ENCODE data around the gene PRKCD.

The PRKCD gene

DNA sequence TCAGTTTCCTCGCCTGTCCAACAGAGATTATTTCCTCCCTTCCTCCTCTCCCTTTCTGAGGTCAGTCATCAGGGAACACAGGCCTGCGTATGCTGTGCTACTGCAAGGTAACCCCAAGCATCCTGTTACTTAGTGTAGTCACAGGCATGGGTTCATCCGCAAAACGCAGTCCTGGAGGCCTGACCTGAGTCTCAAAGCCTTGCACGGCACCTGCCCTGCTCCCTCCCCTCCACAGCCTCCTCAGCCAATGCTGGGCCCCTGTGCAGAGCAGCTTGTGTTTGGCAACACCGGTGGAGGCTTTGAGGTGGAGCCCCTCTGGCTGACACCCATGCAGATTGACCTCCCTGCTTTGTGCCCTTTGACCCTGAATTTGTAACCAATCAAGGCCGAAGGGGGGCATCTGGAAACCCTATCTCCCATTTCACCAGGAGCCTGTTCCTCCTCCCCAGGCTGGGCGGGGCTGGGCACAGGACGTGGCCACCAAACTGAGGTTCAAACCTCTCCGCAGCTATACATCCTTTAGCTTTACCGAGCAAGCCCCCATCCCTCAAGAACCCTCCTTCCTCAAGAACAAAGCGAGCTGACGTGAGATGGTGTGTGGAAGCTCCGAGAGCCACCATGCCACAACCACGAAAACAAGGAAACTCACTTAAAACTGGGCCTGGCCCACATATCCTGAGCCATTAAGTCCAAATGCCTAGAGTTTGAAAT lies 73.3 kb downstream of the PRKCD start:
- no peak for DNase-seq
- Mint-ChIP-seq H3K4me1 (peaks cover 5 to 6% of the 10 kb centered on the region in 2 donors), H3K36me3 (peaks cover 47 to 67% of the 10 kb centered on the region in 2 donors), H3K4me3 (no peak overlapping the region), H3K27me3 (no peaks in the 10 kb centered on the region), H3K9me3 (no peaks in the 10 kb centered on the region), H3K27ac (no peak overlapping the region)
- no peak for ATAC-seq (replicated peaks)

DNA sequence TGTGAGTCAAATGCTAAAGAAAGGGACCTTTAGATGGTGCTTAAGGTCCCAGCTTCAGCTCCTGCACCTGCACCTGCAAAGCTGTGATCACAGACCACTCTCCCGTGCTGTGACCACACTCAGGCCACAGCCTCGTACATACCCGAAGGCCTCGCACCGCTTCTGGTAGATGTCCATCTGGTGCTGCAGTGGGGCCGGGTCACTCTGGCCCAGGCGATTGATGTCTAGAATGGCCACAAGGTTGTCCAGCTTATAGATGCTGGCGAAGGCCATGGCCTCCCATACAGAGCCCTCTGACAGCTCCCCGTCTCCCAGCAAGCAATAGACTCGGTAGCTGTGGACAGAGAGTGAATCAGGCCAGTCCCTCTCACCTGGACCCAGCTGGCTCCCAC lies 73.8 kb downstream of the PRKCD start:
- DNase-seq (no peak), ATAC-seq (replicated peaks) (no peak)
- peaks cover 47 to 67% of the 10 kb centered on the region in 2 donors for H3K36me3 Mint-ChIP-seq
- H3K27me3 Mint-ChIP-seq: no peaks in the 10 kb centered on the region
- peaks cover 5 to 6% of the 10 kb centered on the region in 2 donors for H3K4me1 Mint-ChIP-seq
- no peak overlapping the region for H3K4me3 Mint-ChIP-seq
- H3K9me3 Mint-ChIP-seq: no peaks in the 10 kb centered on the region
- no peak overlapping the region for H3K27ac Mint-ChIP-seq

DNA sequence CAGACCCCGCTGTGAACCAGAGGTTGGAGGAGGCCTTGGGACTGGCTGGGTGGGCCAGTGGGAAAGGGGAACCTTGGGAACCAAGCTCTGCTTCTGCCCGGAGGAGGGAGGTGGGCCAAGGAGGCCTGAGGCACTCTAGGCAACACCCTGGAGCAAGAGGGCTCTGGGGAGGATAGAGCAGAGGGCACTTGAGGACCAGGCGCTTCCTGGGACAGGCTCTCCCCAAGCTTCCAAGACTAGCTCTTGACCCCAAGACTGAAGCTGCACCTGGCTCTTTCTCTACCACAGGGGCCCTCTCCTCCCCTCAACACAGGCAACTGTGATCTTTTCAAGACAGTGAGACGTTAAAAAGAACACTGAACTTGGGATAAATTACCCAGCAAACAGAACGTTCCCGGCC lies 74.5 kb downstream of the PRKCD start:
- Mint-ChIP-seq H3K36me3 (peaks cover 49 to 64% of the 10 kb centered on the region in 2 donors), H3K9me3 (no peaks in the 10 kb centered on the region), H3K4me1 (peaks cover 5 to 6% of the 10 kb centered on the region in 2 donors), H3K4me3 (no peak overlapping the region), H3K27me3 (no peaks in the 10 kb centered on the region), H3K27ac (peak overlapping the region; percentile 44)
- ATAC-seq (replicated peaks) (no peak), DNase-seq (no peak)

DNA sequence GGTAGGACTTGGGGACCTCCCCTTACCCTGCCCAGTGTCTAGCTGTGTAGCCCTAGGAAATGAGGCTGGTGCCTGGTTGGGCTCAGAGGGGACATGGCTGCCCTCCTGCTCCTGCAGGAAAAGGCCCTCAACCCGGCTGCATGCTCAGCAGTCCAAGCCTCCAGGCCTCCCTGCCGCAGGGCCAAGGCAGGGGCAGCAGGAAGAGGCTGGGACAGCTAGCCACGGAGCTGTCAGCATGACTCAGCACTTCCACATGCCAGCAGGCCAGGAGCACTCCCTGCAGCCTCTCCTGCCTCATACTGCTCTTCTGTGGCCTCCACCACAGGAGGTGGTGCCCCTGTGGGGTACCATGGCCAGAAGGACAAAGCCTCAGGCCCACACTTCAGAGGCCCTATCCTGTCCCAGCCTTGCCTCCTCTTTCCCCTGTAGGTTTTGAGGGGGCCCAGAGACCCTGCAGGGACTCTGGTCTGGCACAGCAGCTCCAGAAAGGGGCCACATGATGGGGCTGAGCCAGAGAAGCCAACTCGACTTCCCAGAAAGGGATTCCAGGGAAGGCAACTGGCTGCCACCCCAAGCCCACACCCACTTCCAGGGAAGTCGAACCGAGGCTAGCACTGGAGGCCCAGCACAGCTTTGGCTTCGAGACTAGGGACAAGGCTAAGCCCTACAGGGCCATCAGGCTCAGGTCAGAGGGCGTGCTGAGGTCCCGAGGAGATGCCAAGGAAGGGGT lies 75.3 kb downstream of the PRKCD start:
- Mint-ChIP-seq H3K4me3 (no peak overlapping the region), H3K9me3 (no peaks in the 10 kb centered on the region), H3K27me3 (no peaks in the 10 kb centered on the region), H3K4me1 (peaks cover 5 to 6% of the 10 kb centered on the region in 2 donors), H3K36me3 (peaks cover 52 to 62% of the 10 kb centered on the region in 2 donors), H3K27ac (peak overlapping the region; percentile 65)
- ATAC-seq (replicated peaks) (no peak), DNase-seq (no peak)

DNA sequence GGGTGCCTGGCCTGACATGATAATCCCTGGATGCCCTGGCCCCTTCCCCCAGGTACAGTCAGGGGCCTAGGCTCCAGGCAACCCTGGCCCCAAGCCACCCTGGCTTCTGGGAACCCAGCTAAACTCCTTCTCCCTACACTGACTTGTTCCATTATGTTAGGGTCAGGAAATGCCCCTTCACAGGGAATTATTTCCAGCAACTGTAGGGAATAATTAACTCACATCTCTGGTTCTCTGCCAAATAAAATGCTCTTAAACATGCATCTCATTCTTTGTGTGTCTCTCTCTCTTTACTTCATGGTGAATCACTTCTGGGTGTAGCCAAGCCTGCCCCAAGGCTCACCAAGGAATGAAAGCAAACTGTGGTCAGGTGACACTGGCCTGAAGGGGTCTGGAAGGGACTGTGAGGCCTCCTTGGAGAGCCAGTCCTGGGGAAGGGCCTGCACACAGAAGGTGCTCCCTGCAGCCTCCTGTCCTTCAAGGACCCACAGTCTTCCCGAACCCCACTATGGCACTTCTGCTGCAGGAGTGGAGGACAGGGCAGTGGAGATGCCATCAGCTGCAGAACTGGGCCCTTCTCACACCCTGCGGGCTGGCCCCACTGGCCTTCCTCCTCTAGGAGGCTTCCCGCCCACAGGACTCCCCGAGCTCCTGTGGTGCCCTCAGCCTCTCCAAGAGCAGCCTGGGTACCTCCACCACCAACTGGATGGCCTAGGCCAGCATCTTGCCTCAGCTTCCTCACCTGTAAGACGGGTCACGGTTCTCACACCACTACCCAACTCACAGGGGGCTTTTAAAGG lies 77.2 kb downstream of the PRKCD start:
- peaks cover 45 to 52% of the 10 kb centered on the region in 2 donors for H3K36me3 Mint-ChIP-seq
- no peaks in the 10 kb centered on the region for H3K9me3 Mint-ChIP-seq
- DNase-seq (no peak), ATAC-seq (replicated peaks) (no peak)
- no peak overlapping the region for H3K27ac Mint-ChIP-seq
- no peak overlapping the region for H3K4me3 Mint-ChIP-seq
- H3K4me1 Mint-ChIP-seq: peaks cover 7 to 14% of the 10 kb centered on the region in 2 donors
- no peaks in the 10 kb centered on the region for H3K27me3 Mint-ChIP-seq

DNA sequence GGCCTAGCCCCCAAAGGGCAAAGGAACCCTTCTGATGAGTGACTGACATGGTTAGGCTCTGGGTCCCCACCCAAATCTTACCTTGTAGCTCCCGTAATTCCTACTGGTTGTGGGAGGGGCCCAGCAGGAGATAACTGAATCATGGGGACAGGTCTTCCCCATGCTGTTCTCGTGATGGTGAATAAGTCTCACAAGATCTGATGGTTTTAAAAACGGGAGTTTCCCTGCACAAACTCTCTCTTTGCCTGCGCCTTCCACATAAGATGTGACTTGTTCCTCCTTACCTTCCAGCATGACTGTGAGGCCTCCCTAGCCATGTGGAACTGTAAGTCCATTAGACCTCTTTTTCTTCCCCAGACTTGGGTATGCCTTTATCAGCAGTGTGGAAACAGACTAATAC lies 77.9 kb downstream of the PRKCD start:
- ATAC-seq (replicated peaks): no peak
- Mint-ChIP-seq H3K4me1 (peaks cover 9 to 20% of the 10 kb centered on the region in 2 donors), H3K27ac (peak overlapping the region; percentile 25)

DNA sequence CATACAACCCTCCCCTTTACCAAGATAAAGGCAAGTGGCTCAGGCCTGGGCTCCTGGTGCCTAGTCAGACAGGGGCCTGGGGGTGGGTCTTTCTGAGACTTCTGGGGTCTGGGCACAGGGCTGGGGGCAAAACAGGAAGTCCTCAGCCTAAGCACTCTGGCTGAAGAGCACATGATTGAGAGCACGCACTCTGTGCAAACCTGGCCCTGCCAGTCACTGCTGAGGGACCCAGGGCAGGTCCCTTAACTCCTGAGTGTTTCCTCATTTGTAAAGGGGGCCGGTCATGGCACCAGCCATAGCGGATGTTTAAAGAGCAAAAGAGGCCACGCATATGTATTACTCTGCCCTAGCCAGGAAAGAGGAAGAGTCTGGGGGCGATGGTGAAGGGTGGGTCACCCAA lies 78.8 kb downstream of the PRKCD start:
- DNase-seq: no peak
- Mint-ChIP-seq H3K27ac (peak overlapping the region; percentile 51), H3K27me3 (no peaks in the 10 kb centered on the region), H3K4me3 (no peak overlapping the region), H3K9me3 (no peaks in the 10 kb centered on the region), H3K4me1 (peaks cover 9 to 25% of the 10 kb centered on the region in 2 donors), H3K36me3 (peaks cover 35 to 50% of the 10 kb centered on the region in 2 donors)
- ATAC-seq (replicated peaks): no peak

More for the DNA sequence above, 77.9 kb downstream of the PRKCD start:
- no peak overlapping the region for H3K4me3 Mint-ChIP-seq
- no peak for DNase-seq
- H3K36me3 Mint-ChIP-seq: peaks cover 40 to 54% of the 10 kb centered on the region in 2 donors
- no peaks in the 10 kb centered on the region for H3K9me3 Mint-ChIP-seq
- H3K27me3 Mint-ChIP-seq: no peaks in the 10 kb centered on the region

DNA sequence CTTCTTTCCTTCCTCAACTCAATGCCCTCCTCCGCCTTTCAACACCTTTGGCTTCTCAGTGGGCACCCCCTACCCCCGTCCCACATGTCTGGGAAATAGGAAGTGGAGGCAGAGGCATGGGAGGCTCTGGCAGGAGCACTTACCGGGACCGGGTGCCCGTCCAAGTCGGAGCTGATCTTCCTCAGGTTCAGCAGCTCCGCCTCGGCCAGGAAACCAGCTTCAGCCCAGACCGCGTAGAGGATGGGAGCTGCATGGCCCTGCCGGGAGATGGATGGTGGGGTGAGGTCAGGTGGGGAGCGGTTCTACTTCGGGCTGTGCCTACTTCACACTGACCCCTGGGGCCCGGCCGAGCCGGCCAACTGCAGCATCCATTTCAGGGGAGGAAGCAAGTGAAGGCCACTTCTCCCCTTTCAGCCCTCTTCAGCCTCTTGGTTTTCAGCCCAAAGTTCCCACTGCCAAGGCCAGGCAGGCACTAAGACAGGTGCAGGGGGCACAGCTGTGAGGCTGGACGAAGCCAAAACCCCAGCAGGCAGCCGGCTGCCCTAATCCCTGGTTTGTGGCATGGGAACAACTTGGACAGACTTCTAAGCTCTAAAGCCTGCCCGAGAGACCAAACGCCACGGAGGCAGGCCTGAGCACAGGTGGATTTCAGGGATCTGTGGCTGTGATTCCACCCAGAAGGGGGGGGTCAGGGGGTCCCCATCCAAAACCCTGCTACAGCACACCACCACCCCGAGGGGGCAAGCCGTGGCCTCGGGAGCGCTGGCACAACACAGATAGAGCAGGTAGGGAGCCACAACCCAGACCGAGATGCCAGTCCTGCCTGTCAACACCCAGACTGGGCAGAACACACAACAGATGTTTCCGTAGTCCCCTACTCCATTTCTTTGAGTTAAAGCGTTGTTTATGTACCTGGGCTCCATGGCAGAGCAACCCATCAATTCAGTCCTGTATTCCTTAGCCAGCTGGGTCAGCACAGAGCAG lies 80.3 kb downstream of the PRKCD start:
- Mint-ChIP-seq H3K27ac (no peak overlapping the region), H3K27me3 (no peaks in the 10 kb centered on the region), H3K36me3 (peaks cover 37 to 57% of the 10 kb centered on the region in 2 donors), H3K4me3 (no peak overlapping the region), H3K9me3 (no peaks in the 10 kb centered on the region), H3K4me1 (peaks cover 11 to 29% of the 10 kb centered on the region in 2 donors)
- ATAC-seq (replicated peaks) (no peak), DNase-seq (no peak)

DNA sequence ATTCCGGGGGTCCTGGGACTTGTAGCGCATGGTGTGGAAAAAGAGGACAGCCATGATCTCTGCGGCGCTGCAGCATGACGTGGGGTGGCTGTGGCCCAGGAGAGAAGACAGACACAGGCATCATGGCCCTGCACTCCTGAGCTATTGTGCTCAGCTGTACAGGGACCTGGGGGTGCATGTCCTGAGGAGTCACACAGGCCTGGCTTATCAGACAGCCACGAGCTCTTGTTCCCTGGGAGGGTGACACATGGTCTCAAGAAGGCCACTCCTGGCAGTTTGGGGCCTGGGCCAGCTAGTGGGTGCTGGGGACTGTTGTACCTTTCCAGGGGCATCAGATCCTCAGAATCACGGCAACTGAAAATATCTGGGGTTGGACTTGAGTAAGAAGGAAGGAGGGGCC lies 81.1 kb downstream of the PRKCD start:
- no peak overlapping the region for H3K4me3 Mint-ChIP-seq
- H3K4me1 Mint-ChIP-seq: peaks cover 8 to 24% of the 10 kb centered on the region in 2 donors
- H3K27ac Mint-ChIP-seq: no peak overlapping the region
- ATAC-seq (replicated peaks) (no peak), DNase-seq (no peak)
- no peaks in the 10 kb centered on the region for H3K27me3 Mint-ChIP-seq
- H3K36me3 Mint-ChIP-seq: peaks cover 33 to 53% of the 10 kb centered on the region in 2 donors
- H3K9me3 Mint-ChIP-seq: no peaks in the 10 kb centered on the region
